ENCODE measurements around the gene CPHXL2.

DNA sequence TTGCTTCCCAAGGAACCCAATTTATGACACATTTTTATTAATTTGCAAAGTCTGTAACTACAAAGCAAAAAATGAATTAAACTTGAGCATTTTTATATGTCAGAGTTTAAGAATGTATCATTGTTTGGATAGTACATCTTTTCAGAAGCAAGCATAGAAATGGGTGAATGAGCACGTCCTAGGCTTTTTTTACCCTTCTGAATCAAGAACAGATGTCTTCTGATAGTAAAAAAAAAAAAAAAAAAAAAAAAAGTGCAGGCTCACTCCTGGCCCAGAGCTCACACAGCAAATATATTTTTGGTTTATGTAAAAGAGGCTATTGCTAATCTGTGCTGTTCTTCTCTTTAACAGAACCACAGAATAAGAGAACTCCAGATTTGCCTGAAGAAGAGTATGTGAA, 22.9 kb downstream of the CPHXL2 start:
- TF ChIP-seq GATA2 (IDR thresholded peaks at IDR 0.05; ENCODE audit: low read depth, low read length) (no peak), GATA3 (IDR thresholded peaks at IDR 0.05; ENCODE audit: low read depth, low read length) (no peak)
